Breast epithelium (tissue), 3 donors: ENCODE measurements around the gene MAPKAP1.

Experiments
- CTCF ChIP-seq, 3 donors: fragments of 450-650 bp; IDR thresholded peaks; one replicate each; pipeline ENCODE4 v1.5.1; 2016 to 2017; ENCODE audit warnings: antibody characterized with exemption in 3 of 3, mild to moderate bottlenecking in 3 of 3, moderate library complexity in 3 of 3
- POLR2AphosphoS5 ChIP-seq, 3 donors: sonication (generic); formaldehyde crosslinking; IDR thresholded peaks; one replicate each; pipeline ENCODE4 v1.6.1; 2017; ENCODE audit warnings: antibody characterized with exemption in 3 of 3

DNA sequence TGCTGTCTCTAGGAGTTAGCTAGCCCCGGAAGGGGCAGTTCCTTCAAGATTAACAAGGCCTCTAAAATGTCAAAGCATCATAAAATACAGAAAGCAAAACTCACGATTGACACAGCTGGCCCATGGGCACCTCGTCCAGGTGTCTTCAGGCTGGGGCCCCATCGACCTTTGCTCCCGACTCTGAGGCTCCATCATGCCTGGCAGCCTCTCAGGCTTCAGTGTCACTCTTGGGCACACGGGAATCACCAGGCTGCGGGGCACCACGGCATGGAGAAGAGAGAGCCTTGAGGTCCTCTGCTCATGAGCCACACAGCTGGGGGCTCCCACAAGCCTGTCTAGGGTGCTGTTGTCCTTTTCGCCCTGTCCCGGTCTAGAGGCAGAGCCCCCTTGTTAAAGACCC is 284.2 kb downstream of the MAPKAP1 start:
- no peak for TF ChIP-seq CTCF (IDR thresholded peaks at IDR 0.05)
- no peak for TF ChIP-seq POLR2AphosphoS5 (IDR thresholded peaks at IDR 0.05)
